GF-D8 (cell line): ENCODE measurements around the gene C1orf94.

Source experiments
- DNase-seq: peaks from one replicate; lab custom pipeline; 2025; lab: John Stamatoyannopoulos, UW

Gene C1orf94

GRCh38 chr1:34262023-34262853 is 85.5 kb downstream of the C1orf94 start:
- DNase-seq = no peak

GRCh38 chr1:34262921-34263320 is 86.2 kb downstream of the C1orf94 start:
- DNase-seq = no peak

GRCh38 chr1:34263406-34263805 is 86.7 kb downstream of the C1orf94 start:
- DNase-seq = no peak

GRCh38 chr1:34265396-34265795 is 88.7 kb downstream of the C1orf94 start:
- no peak for DNase-seq

GRCh38 chr1:34266127-34266951 is 89.6 kb downstream of the C1orf94 start:
- DNase-seq = no peak

GRCh38 chr1:34267326-34267725 is 90.6 kb downstream of the C1orf94 start:
- no peak for DNase-seq

GRCh38 chr1:34268311-34268954 is 91.7 kb downstream of the C1orf94 start:
- no peak for DNase-seq
